Stomach smooth muscle (tissue), 2 donors: ENCODE data around the gene RASAL1.
"Not testable (repeated sequence)": the region's sequence is repeated elsewhere in the genome, so short reads cannot be mapped to it uniquely, and the experiment has no call there.

Source experiments
- H3K27ac ChIP-seq: one replicate; pipeline ENCODE4 v1.7.0; 2013; ENCODE audit warnings: mild to moderate bottlenecking, low read length, inconsistent platforms
- H3K27me3 ChIP-seq, 2 donors: one replicate each; pipeline ENCODE4 v1.7.0; 2013; ENCODE audit warnings: low read length in 2 of 2; ENCODE audit not compliant: insufficient read depth in 2 of 2, control insufficient read depth in 1 of 2
- H3K36me3 ChIP-seq, 2 donors: one replicate each; pipeline ENCODE4 v1.7.0; 2013; ENCODE audit warnings: low read length in 2 of 2; ENCODE audit not compliant: control insufficient read depth in 2 of 2, insufficient read depth in 2 of 2
- H3K4me1 ChIP-seq: one replicate; pipeline ENCODE4 v1.7.0; 2013; ENCODE audit warnings: low read length; ENCODE audit not compliant: control insufficient read depth, insufficient read depth
- H3K4me3 ChIP-seq, 2 donors: one replicate each; pipeline ENCODE4 v1.7.0; 2013; ENCODE audit warnings: low read length in 2 of 2
- H3K9ac ChIP-seq, 2 donors: one replicate each; pipeline ENCODE4 v1.7.0; 2013; ENCODE audit warnings: low read length in 2 of 2, mild to moderate bottlenecking in 1 of 2
- H3K9me3 ChIP-seq, 2 donors: one replicate each; pipeline ENCODE4 v1.7.0; 2013; ENCODE audit warnings: low read length in 2 of 2; ENCODE audit not compliant: control insufficient read depth in 2 of 2
- donor health status: healthy.
- donor health status: Pancreatic carcinoma.

Gene RASAL1

DNA sequence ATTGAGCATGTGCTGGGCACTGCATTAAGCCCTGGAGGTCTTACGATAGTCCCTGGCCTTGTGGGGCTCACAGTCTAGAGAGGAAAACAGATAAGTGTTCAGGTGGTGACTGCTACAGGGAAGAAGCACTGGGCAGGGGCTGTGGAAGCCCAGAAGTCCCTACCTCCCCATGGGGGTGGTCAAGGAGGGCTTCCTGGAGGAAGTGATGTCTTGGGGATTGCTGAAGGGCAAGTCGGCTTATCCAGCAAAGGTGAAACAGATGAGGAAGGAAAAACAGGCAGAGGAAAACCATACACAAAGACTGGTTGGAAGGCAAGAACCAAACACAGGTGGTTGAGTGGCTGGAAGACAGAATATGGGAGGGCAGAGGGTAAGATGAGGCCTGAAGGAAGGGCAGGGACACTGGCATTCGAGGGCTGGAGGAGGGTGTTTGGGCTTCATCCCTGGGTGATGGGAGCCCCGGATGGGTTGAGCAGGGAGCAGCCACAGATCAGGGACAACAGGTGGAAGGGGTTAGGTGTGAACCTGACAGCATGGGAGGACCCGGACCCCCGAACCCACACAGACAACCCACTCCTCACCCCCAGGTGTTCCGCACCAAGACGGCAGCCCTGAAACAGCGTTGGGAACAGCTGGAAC, 16.8 kb upstream of the RASAL1 start:
- Histone ChIP-seq H3K27me3 (peaks cover 39 to 40% of the 10 kb centered on the region in 2 donors), H3K9ac (no peak overlapping the region), H3K4me3 (peak overlapping the region in 1 of 2 donors; percentile 66), H3K27ac (no peak overlapping the region), H3K4me1 (peaks cover 24% of the 10 kb centered on the region), H3K36me3 (no peaks in the 10 kb centered on the region), H3K9me3 (no peaks in the 10 kb centered on the region)

- Histone ChIP-seq H3K4me3 (no peak overlapping the region), H3K9ac (no peak overlapping the region), H3K9me3 (no peaks in the 10 kb centered on the region), H3K4me1 (peaks cover 24% of the 10 kb centered on the region), H3K27ac (no peak overlapping the region), H3K36me3 (no peaks in the 10 kb centered on the region), H3K27me3 (peaks cover 39 to 40% of the 10 kb centered on the region in 2 donors)
Measured at GRCh38 chr12:113151655-113152054, 16.1 kb upstream of the RASAL1 start.

GRCh38 chr12:113149361-113150150, 14.0 kb upstream of the RASAL1 start, which contains the start of gene CFAP73:
Gene CFAP73 (plus strand): TSS chr12:113149724. CDS start chr12:113149858, 134 bp downstream.
- H3K27ac ChIP-seq = no peak within 1 kb of the TSS
- H3K36me3 ChIP-seq = no peaks in the 10 kb centered on the region
- no peak within 1 kb of the TSS for H3K4me3 ChIP-seq
- H3K27me3 ChIP-seq = peaks cover 23 to 28% of the 10 kb centered on the region in 2 donors
- H3K9me3 ChIP-seq = no peaks in the 10 kb centered on the region
- H3K9ac ChIP-seq = no peak within 1 kb of the TSS
- peaks cover 22% of the 10 kb centered on the region for H3K4me1 ChIP-seq

GRCh38 chr12:113146999-113147398, 11.4 kb upstream of the RASAL1 start:
- peaks cover 3 to 12% of the 10 kb centered on the region in 2 donors for H3K27me3 ChIP-seq

GRCh38 chr12:113145720-113146551, 10.4 kb upstream of the RASAL1 start:
- H3K27ac ChIP-seq = no peak overlapping the region

More at GRCh38 chr12:113146999-113147398, 11.4 kb upstream of the RASAL1 start:
- Histone ChIP-seq H3K36me3 (no peaks in the 10 kb centered on the region), H3K4me3 (no peak overlapping the region), H3K27ac (no peak overlapping the region), H3K9me3 (no peaks in the 10 kb centered on the region), H3K4me1 (peaks cover 8% of the 10 kb centered on the region), H3K9ac (no peak overlapping the region)

GRCh38 chr12:113144806-113145205, 9.2 kb upstream of the RASAL1 start:
- H3K9ac ChIP-seq = no peak overlapping the region
- H3K27ac ChIP-seq = no peak overlapping the region
- H3K4me1 ChIP-seq = peaks cover 6% of the 10 kb centered on the region
- H3K27me3 ChIP-seq = no peaks in the 10 kb centered on the region
- no peaks in the 10 kb centered on the region for H3K9me3 ChIP-seq
- H3K36me3 ChIP-seq = no peaks in the 10 kb centered on the region
- no peak overlapping the region for H3K4me3 ChIP-seq

More at GRCh38 chr12:113145720-113146551, 10.4 kb upstream of the RASAL1 start:
- H3K4me3 ChIP-seq = no peak overlapping the region
- peaks cover 8% of the 10 kb centered on the region for H3K4me1 ChIP-seq
- H3K27me3 ChIP-seq = peaks cover 0 to 8% of the 10 kb centered on the region in 2 donors
- H3K36me3 ChIP-seq = no peaks in the 10 kb centered on the region
- H3K9ac ChIP-seq = no peak overlapping the region
- H3K9me3 ChIP-seq = no peaks in the 10 kb centered on the region

- Histone ChIP-seq H3K9me3 (no peaks in the 10 kb centered on the region), H3K27ac (no peak overlapping the region), H3K27me3 (no peaks in the 10 kb centered on the region), H3K4me1 (no peaks in the 10 kb centered on the region), H3K4me3 (no peak overlapping the region), H3K9ac (no peak overlapping the region), H3K36me3 (no peaks in the 10 kb centered on the region)
Measured at GRCh38 chr12:113143959-113144358, 8.4 kb upstream of the RASAL1 start.

- Histone ChIP-seq H3K4me1 (no peaks in the 10 kb centered on the region), H3K27ac (no peak overlapping the region), H3K9me3 (no peaks in the 10 kb centered on the region), H3K36me3 (no peaks in the 10 kb centered on the region), H3K4me3 (no peak overlapping the region), H3K9ac (no peak overlapping the region), H3K27me3 (peaks cover 0 to under 1% of the 10 kb centered on the region in 2 donors)
Measured at GRCh38 chr12:113142886-113143332, 7.3 kb upstream of the RASAL1 start.

- Histone ChIP-seq H3K27ac (no peak overlapping the region), H3K27me3 (peaks cover 0 to 3% of the 10 kb centered on the region in 2 donors), H3K36me3 (no peaks in the 10 kb centered on the region), H3K4me3 (no peak overlapping the region), H3K4me1 (no peaks in the 10 kb centered on the region), H3K9ac (no peak overlapping the region), H3K9me3 (no peaks in the 10 kb centered on the region)
Measured at GRCh38 chr12:113142173-113142885, 6.8 kb upstream of the RASAL1 start.

- not testable (repeated sequence) for H3K4me1 ChIP-seq, H3K36me3 ChIP-seq, H3K9ac ChIP-seq, H3K27me3 ChIP-seq, H3K27ac ChIP-seq, H3K9me3 ChIP-seq, H3K4me3 ChIP-seq
Measured at GRCh38 chr12:113141716-113142115, 6.2 kb upstream of the RASAL1 start.
